GM23338 (cell line): ENCODE results near the gene CHAF1B. TPM values are rescaled to one million over a fixed set of nuclear protein-coding genes. Genes with fewer than 3 reads are reported as not detected.

Source experiments
- ATAC-seq: fragments of 200-7000 bp; cut with Tn5 transposase; 3 replicates; pipeline ENCODE4 v1.9.1; 2020
- DNase-seq: peaks from one replicate; pipeline ENCODE4 v3.0.0-alpha.2; 2015; ENCODE audit warnings: low spot score
- H2AFZ ChIP-seq: fragments of 200-600 bp; sonication (generic); 2 replicates; pipeline ENCODE4 v1.8.0; 2016; ENCODE audit warnings: antibody characterized with exemption, mild to moderate bottlenecking, moderate library complexity
- H3F3A ChIP-seq: fragments of 200-600 bp; sonication (generic); replicated peaks from 2 replicates; pipeline ENCODE4 v1.8.0; 2017; ENCODE audit warnings: antibody characterized with exemption, mixed run types, low read depth
- H3K27ac ChIP-seq: fragments of 200-600 bp; sonication (generic); 2 replicates; pipeline ENCODE4 v1.6.1; 2016; ENCODE audit warnings: low read depth
- H3K27me3 ChIP-seq: fragments of 200-600 bp; sonication (generic); 2 replicates; pipeline ENCODE4 v1.8.0; 2016; ENCODE audit warnings: mild to moderate bottlenecking, mixed run types, moderate library complexity; ENCODE audit not compliant: insufficient read depth
- H3K36me3 ChIP-seq: fragments of 200-600 bp; sonication (generic); 2 replicates; pipeline ENCODE4 v1.8.0; 2016; ENCODE audit warnings: mild to moderate bottlenecking; ENCODE audit not compliant: insufficient read depth
- H3K4me1 ChIP-seq: fragments of 200-600 bp; sonication (generic); 2 replicates; pipeline ENCODE4 v1.8.0; 2016; ENCODE audit warnings: mild to moderate bottlenecking, moderate library complexity; ENCODE audit not compliant: insufficient read depth
- H3K4me2 ChIP-seq: fragments of 200-600 bp; sonication (generic); 2 replicates; pipeline ENCODE4 v1.7.1; 2017; ENCODE audit warnings: mixed run types
- H3K4me3 ChIP-seq: fragments of 200-600 bp; sonication (generic); 2 replicates; pipeline ENCODE4 v1.6.1; 2016; ENCODE audit warnings: mixed run types
- H3K79me2 ChIP-seq: fragments of 200-600 bp; sonication (generic); replicated peaks from 2 replicates; pipeline ENCODE4 v1.8.0; 2017; ENCODE audit warnings: mild to moderate bottlenecking; ENCODE audit not compliant: insufficient read depth
- H3K9me2 ChIP-seq: fragments of 200-600 bp; sonication (generic); 2 replicates; pipeline ENCODE4 v1.8.0; 2017; ENCODE audit not compliant: insufficient read depth
- H4K20me1 ChIP-seq: fragments of 200-600 bp; sonication (generic); replicated peaks from 2 replicates; pipeline ENCODE4 v1.8.0; 2017; ENCODE audit warnings: mild to moderate bottlenecking; ENCODE audit not compliant: insufficient read depth
- H3K27ac Mint-ChIP-seq: 2 replicates; pipeline ENCODE4 v1.8.0; 2020; ENCODE audit warnings: inconsistent platforms, mild to moderate bottlenecking, moderate library complexity, mixed read lengths
- H3K27me3 Mint-ChIP-seq: 3 replicates; pipeline ENCODE4 v1.8.0; 2022; ENCODE audit warnings: low read depth, mild to moderate bottlenecking, moderate library complexity, mixed read lengths, inconsistent platforms; ENCODE audit not compliant: insufficient read depth, poor library complexity
- H3K36me3 Mint-ChIP-seq: 3 replicates; pipeline ENCODE4 v1.8.0; 2021; ENCODE audit warnings: low read depth, mild to moderate bottlenecking, inconsistent platforms, moderate library complexity, mixed read lengths
- H3K4me1 Mint-ChIP-seq: 3 replicates; pipeline ENCODE4 v1.8.0; 2020; ENCODE audit warnings: mild to moderate bottlenecking, inconsistent platforms, mixed read lengths
- H3K4me3 Mint-ChIP-seq: 3 replicates; pipeline ENCODE4 v1.8.0; 2021; ENCODE audit warnings: moderate library complexity, mild to moderate bottlenecking, inconsistent platforms, mixed read lengths
- H3K9me3 Mint-ChIP-seq: 3 replicates; pipeline ENCODE4 v1.8.0; 2020; ENCODE audit warnings: moderate library complexity, mild to moderate bottlenecking, inconsistent platforms, mixed read lengths
- CREB1 ChIP-seq: fragments of 250-450 bp; sonication (Bioruptor Pico); IDR thresholded peaks from 2 replicates; pipeline ENCODE4 v1.5.0; 2020; ENCODE audit warnings: low read depth, mild to moderate bottlenecking, moderate library complexity
- EZH2 ChIP-seq: fragments of 200-600 bp; sonication (generic); IDR thresholded peaks from one replicate; pipeline ENCODE4 v1.8.0; 2017; ENCODE audit warnings: antibody characterized with exemption, mild to moderate bottlenecking, low read depth; ENCODE audit not compliant: unreplicated experiment
- JUNB ChIP-seq: IDR thresholded peaks from one replicate; pipeline ENCODE4 v1.6.1; 2016; ENCODE audit warnings: antibody characterized with exemption; ENCODE audit not compliant: unreplicated experiment
- NANOG ChIP-seq: IDR thresholded peaks from 2 replicates; pipeline ENCODE4 v1.6.1; 2016; ENCODE audit warnings: antibody characterized with exemption, borderline replicate concordance
- POLR2AphosphoS5 ChIP-seq: IDR thresholded peaks from 2 replicates; pipeline ENCODE4 v1.6.1; 2016; ENCODE audit warnings: antibody characterized with exemption, low read depth
- STAT1 ChIP-seq: IDR thresholded peaks from one replicate; pipeline ENCODE4 v1.6.1; 2016; ENCODE audit warnings: antibody characterized with exemption; ENCODE audit not compliant: unreplicated experiment
- ZNF114 ChIP-seq: fragments of 250-450 bp; sonication (Bioruptor Pico); IDR thresholded peaks from 2 replicates; pipeline ENCODE4 v1.5.0; 2020; ENCODE audit warnings: mild to moderate bottlenecking, moderate library complexity
- polyA plus RNA-seq: library from polyadenylated mRNA; unstranded; fragments of >200 nt; fragmentation: Nextera tagmentation; extraction: Ambion mirVana; gene quantifications from 2 replicates; pipeline ENCODE4 v1.2.1, GENCODE V29; 2016
- total RNA-seq: library from RNA; depleted of rRNA; stranded (reverse); fragments of >200 nt; shearing (Covaris generic); gene quantifications from 2 replicates; pipeline ENCODE4 v1.2.3, GENCODE V29; 2014
- TF ChIP-seq, protein P1 (sequence below): IDR thresholded peaks from 2 replicates; pipeline ENCODE4 v1.6.1; 2016; ENCODE audit warnings: antibody characterized with exemption
- TF ChIP-seq, protein P2 (sequence below), 2 experiments: fragments of 200-600 bp in 1 of 2; sonication (generic) in 1 of 2; conservative IDR thresholded peaks; 2 replicates each; pipeline versions ENCODE4 v1.5.1 to v1.6.1; 2016 to 2017; ENCODE audit warnings: antibody characterized with exemption in 2 of 2, low read depth in 2 of 2, mild to moderate bottlenecking in 2 of 2, moderate library complexity in 1 of 2

CHAF1B gene
- total and polyA plus RNA-seq, 2 experiments from 2014 or later, result 7.9 to 13.1 TPM

DNA sequence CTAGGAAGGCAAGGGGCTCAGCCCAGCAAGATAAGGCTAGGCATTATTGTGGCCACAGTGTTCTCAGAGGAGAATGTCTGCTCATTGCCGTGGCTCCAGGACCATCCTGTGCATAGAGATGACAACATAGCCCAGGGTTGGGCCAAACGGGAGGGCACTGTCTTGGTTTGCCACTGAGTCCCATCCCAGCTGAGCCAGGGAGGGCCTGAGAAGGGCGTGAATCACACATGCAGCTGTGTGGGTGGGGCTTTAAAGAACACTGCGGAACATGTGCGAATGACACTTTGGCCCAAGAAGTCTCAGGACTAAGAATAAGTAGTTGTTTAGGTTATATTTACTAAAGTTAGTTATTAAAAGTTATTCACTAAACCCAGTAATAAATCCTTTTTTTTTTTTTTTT is 18.5 kb downstream of the CHAF1B start:
- Histone ChIP-seq H3K36me3 (peaks cover 1% of the 10 kb centered on the region; the same call in 1 of the 2 replicates), H4K20me1 (peaks cover 7% of the 10 kb centered on the region; the same call in 1 of the 2 replicates), H2AFZ (no peak overlapping the region), H3K4me2 (no peak overlapping the region), H3K27me3 (no peaks in the 10 kb centered on the region), H3F3A (no peaks in the 10 kb centered on the region), H3K4me3 (no peak overlapping the region), H3K79me2 (no peaks in the 10 kb centered on the region), H3K27ac (no peak overlapping the region), H3K9me2 (no peaks in the 10 kb centered on the region), H3K4me1 (no peaks in the 10 kb centered on the region)
- Mint-ChIP-seq H3K36me3 (peaks cover 55% of the 10 kb centered on the region), H3K4me1 (no peaks in the 10 kb centered on the region), H3K9me3 (no peaks in the 10 kb centered on the region), H3K27me3 (peaks cover 4% of the 10 kb centered on the region), H3K4me3 (no peak overlapping the region), H3K27ac (no peak overlapping the region)
- DNase-seq, result no peak
- no peak for ATAC-seq
- TF ChIP-seq CREB1 (no peak), EZH2 (no peak)

DNA sequence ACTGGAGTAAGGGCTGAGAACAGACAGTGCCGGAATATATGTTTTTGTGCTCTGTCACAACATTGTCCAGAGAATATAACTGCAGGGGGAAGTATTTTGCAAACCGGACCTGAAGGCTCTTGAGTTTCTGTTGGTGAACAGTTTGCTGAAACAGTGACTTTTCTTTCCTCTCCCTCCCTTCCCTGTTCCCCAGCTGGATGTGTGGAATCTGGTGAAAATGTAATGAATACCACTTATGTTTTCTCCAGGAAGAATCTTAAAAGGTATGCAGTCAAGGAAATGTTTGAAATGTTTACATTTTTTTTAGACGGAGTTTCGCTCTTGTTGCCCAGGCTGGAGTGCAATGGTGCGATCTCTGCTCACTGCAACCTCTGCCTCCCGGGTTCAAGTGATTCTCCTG is 23.4 kb downstream of the CHAF1B start:
- H3K4me3 Mint-ChIP-seq, result no peak overlapping the region
- no peak for TF ChIP-seq STAT1
- TF ChIP-seq NANOG, result no peak
- no peak for TF ChIP-seq ZNF114 (CRISPR knock-in tag)
- TF ChIP-seq, protein P1, sequence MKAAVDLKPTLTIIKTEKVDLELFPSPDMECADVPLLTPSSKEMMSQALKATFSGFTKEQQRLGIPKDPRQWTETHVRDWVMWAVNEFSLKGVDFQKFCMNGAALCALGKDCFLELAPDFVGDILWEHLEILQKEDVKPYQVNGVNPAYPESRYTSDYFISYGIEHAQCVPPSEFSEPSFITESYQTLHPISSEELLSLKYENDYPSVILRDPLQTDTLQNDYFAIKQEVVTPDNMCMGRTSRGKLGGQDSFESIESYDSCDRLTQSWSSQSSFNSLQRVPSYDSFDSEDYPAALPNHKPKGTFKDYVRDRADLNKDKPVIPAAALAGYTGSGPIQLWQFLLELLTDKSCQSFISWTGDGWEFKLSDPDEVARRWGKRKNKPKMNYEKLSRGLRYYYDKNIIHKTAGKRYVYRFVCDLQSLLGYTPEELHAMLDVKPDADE, result no peak
- no peak overlapping the region for H3K4me2 ChIP-seq
- ATAC-seq, result no peak
- peaks cover 9% of the 10 kb centered on the region for H3K36me3 ChIP-seq
- no peaks in the 10 kb centered on the region for H3K4me1 Mint-ChIP-seq
- no peaks in the 10 kb centered on the region for H4K20me1 ChIP-seq
- H3K79me2 ChIP-seq, result no peaks in the 10 kb centered on the region
- peaks cover 51% of the 10 kb centered on the region for H3K36me3 Mint-ChIP-seq
- H3K4me1 ChIP-seq, result no peaks in the 10 kb centered on the region
- H3K9me3 Mint-ChIP-seq, result no peaks in the 10 kb centered on the region
- H3K9me2 ChIP-seq, result no peaks in the 10 kb centered on the region
- H3K27ac ChIP-seq, result no peak overlapping the region
- H3K27ac Mint-ChIP-seq, result no peak overlapping the region
- H2AFZ ChIP-seq, result no peak overlapping the region
- peaks cover 3% of the 10 kb centered on the region for H3K27me3 Mint-ChIP-seq
- no peaks in the 10 kb centered on the region for H3F3A ChIP-seq
- H3K27me3 ChIP-seq, result no peaks in the 10 kb centered on the region
- DNase-seq, result no peak
- no peak overlapping the region for H3K4me3 ChIP-seq

DNA sequence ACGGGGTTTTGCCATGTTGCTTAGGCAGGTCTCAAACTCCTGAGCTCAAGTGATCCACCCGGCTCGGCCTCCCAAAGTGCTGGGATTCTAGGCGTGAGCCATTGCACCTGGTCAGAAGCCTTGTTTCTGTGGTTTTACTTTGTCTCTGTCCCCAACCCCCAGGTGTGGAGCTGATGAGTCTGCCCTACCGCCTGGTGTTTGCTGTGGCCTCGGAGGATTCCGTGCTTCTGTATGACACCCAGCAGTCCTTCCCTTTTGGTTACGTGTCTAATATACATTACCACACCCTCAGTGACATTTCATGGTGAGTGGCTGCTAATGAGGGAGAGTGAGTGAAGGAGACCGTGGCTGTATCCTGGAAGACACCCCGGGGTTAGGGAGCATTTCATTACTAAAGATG is 26.1 kb downstream of the CHAF1B start:
- Histone ChIP-seq H3K27ac (no peak overlapping the region), H3K36me3 (peaks cover 9% of the 10 kb centered on the region; the same call in 1 of the 2 replicates), H3K27me3 (no peaks in the 10 kb centered on the region), H3K4me2 (no peak overlapping the region), H3K9me2 (no peaks in the 10 kb centered on the region), H2AFZ (no peak overlapping the region), H3K4me3 (no peak overlapping the region), H3K4me1 (no peaks in the 10 kb centered on the region), H3K79me2 (no peaks in the 10 kb centered on the region), H3F3A (no peaks in the 10 kb centered on the region), H4K20me1 (0 out of 2 replicates have a peak, but pooled peaks cover 4% of the 10 kb centered on the region)
- peaks cover 10% of the 10 kb centered on the region for H3K4me1 Mint-ChIP-seq
- DNase-seq (no peak), ATAC-seq (no peak)
- peaks cover 4% of the 10 kb centered on the region for H3K27me3 Mint-ChIP-seq
- no peaks in the 10 kb centered on the region for H3K9me3 Mint-ChIP-seq
- peaks cover 71% of the 10 kb centered on the region for H3K36me3 Mint-ChIP-seq
- no peak overlapping the region for H3K4me3 Mint-ChIP-seq
- H3K27ac Mint-ChIP-seq, result no peak overlapping the region
- TF ChIP-seq POLR2AphosphoS5 (no peak), ZNF114 (CRISPR knock-in tag) (no peak), NANOG (no peak), JUNB (no peak), EZH2 (no peak), CREB1 (no peak)
- TF ChIP-seq, protein P2, sequence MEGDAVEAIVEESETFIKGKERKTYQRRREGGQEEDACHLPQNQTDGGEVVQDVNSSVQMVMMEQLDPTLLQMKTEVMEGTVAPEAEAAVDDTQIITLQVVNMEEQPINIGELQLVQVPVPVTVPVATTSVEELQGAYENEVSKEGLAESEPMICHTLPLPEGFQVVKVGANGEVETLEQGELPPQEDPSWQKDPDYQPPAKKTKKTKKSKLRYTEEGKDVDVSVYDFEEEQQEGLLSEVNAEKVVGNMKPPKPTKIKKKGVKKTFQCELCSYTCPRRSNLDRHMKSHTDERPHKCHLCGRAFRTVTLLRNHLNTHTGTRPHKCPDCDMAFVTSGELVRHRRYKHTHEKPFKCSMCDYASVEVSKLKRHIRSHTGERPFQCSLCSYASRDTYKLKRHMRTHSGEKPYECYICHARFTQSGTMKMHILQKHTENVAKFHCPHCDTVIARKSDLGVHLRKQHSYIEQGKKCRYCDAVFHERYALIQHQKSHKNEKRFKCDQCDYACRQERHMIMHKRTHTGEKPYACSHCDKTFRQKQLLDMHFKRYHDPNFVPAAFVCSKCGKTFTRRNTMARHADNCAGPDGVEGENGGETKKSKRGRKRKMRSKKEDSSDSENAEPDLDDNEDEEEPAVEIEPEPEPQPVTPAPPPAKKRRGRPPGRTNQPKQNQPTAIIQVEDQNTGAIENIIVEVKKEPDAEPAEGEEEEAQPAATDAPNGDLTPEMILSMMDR (conservative IDR thresholded peaks at IDR 0.05; ENCODE audit: low read depth in 2 of 2), result no peak
